Psoas muscle (tissue), 8 donors: Measurements from ENCODE around the gene CAST. TPM values are rescaled to one million over a fixed set of nuclear protein-coding genes. Genes with fewer than 3 reads are reported as not detected.

ENCODE experiments used
- ATAC-seq, 4 donors: fragments of 200-7000 bp; cut with Tn5 transposase; one replicate each; pipeline ENCODE4 v1.9.1; 2020; ENCODE audit warnings: moderate library complexity in 3 of 4, mild to moderate bottlenecking in 2 of 4
- DNase-seq, 2 donors: peaks; one replicate each; pipeline ENCODE4 v3.0.0-alpha.2; 2020
- H3K27ac ChIP-seq: fragments of 200-600 bp; one replicate; pipeline ENCODE4 v1.8.0; 2022
- H3K27me3 ChIP-seq, 3 donors: fragments of 200-600 bp in 1 of 3; one replicate each; pipeline versions ENCODE4 v1.6.1 to v1.8.0; 2013 to 2022; ENCODE audit warnings: low read length in 2 of 3, mild to moderate bottlenecking in 2 of 3, moderate library complexity in 1 of 3; ENCODE audit not compliant: insufficient read depth in 3 of 3
- H3K36me3 ChIP-seq, 2 donors: fragments of 200-600 bp in 1 of 2; one replicate each; pipeline versions ENCODE4 v1.6.1 to v1.8.0; 2013 to 2022; ENCODE audit warnings: low read depth in 1 of 2, mild to moderate bottlenecking in 1 of 2, moderate library complexity in 1 of 2; ENCODE audit not compliant: insufficient read depth in 1 of 2
- H3K4me1 ChIP-seq: fragments of 200-600 bp; one replicate; pipeline ENCODE4 v1.8.0; 2022
- H3K4me3 ChIP-seq: fragments of 200-600 bp; one replicate; pipeline ENCODE4 v1.8.0; 2022; ENCODE audit warnings: mild to moderate bottlenecking
- H3K9me3 ChIP-seq: fragments of 200-600 bp; one replicate; pipeline ENCODE4 v1.8.0; 2022
- WGBS, 3 donors: extraction: QIAGEN DNeasy Blood & Tissue Kit; methylation state at CpG; one replicate each; pipeline versions ENCODE4 v1.1.6 to v1.1.7; 2013; 5-methylcytosine and 5-hydroxymethylcytosine counted together
- intact Hi-C, 2 donors: fragments of 100-400 bp; cut with DNase I; formaldehyde crosslinking; loops; one replicate each; pipeline versions ENCODE4 v1.11.0 to v1.14.2; 2022
- polyA plus RNA-seq, 3 donors: library from polyadenylated mRNA; stranded (reverse); fragments of 200-250 nt; gene quantifications; one replicate each; pipeline ENCODE4 v1.2.3, GENCODE V29; 2013
- total RNA-seq, 4 donors: library from RNA; stranded (reverse); fragmentation: NEBNext Ultra II Directional in 2 of 4; extraction: Animal tissue kit (Norgen Biotek cat#: 25700) in 2 of 4; gene quantifications; one replicate each; pipeline versions ENCODE4 v1.2.1 to v1.2.4, GENCODE V29; 2021 to 2023
- TF ChIP-seq, protein P1 (sequence below): fragments of 200-600 bp; IDR thresholded peaks from one replicate; pipeline ENCODE4 v1.8.0; 2022; ENCODE audit warnings: antibody characterized with exemption
- donor health status: healthy with polysubstance abuse.
- donor health status: DM: no; HTN: no; CAD: no; lungs with moderate emphysema.
- donor health status: Bipolar disorder and iron deficiency.
- donor health status: healthy.
- donor health status: DM: yes; HTN: yes; CAD: no.
- donor health status: DM: no; HTN: no; CAD: no.
- donor health status: DM: no; HTN: no; CAD: no.
- donor health status: DM: yes; HTN: yes; CAD: no.

Gene CAST
- total and polyA plus RNA-seq, 7 donors = 193 to 447 (median 312) TPM

DNA sequence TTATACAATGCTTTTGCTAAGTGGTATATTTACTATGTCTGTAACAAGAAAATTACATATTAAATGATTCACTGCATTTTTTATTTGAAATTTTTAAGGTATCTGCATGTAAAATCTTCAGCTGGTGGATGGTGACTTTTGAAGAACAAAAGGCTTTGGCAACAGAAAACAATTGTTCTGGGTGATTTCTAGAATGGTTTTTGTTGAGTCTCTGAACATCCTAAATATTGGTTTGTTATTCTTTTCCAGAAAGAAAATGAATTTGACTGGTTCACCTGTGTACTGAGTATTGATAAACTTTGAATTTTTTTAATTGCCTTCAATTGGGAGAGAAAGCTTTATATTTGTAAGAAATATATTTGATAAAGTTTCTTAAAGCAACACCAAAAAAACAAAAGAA lies 110.4 kb downstream of the CAST start:
- DNase-seq = no peak

GRCh38 chr5:96775050-96775449 lies 112.9 kb downstream of the CAST start:
- 81 to 91% (median 87%) methylated on average over 2 of the region's 2 CpGs for WGBS, 3 donors
- no peak overlapping the region for H3K27ac ChIP-seq
- intact Hi-C loops = loop anchor here in 1 of 2 donors (10.0 kb wide), 2 partner anchors 400 to 1260 kb away; no protein-coding TSS in a partner anchor

More for the DNA sequence above, 110.4 kb downstream of the CAST start:
- no peaks in the 10 kb centered on the region for H3K4me1 ChIP-seq
- intact Hi-C loops = loop anchor here (5.0 to 10.0 kb wide), 3 partner anchors 402 to 1258 kb away; no protein-coding TSS in a partner anchor
- no peaks in the 10 kb centered on the region for H3K27me3 ChIP-seq
- H3K4me3 ChIP-seq = no peak overlapping the region
- TF ChIP-seq, protein P1, sequence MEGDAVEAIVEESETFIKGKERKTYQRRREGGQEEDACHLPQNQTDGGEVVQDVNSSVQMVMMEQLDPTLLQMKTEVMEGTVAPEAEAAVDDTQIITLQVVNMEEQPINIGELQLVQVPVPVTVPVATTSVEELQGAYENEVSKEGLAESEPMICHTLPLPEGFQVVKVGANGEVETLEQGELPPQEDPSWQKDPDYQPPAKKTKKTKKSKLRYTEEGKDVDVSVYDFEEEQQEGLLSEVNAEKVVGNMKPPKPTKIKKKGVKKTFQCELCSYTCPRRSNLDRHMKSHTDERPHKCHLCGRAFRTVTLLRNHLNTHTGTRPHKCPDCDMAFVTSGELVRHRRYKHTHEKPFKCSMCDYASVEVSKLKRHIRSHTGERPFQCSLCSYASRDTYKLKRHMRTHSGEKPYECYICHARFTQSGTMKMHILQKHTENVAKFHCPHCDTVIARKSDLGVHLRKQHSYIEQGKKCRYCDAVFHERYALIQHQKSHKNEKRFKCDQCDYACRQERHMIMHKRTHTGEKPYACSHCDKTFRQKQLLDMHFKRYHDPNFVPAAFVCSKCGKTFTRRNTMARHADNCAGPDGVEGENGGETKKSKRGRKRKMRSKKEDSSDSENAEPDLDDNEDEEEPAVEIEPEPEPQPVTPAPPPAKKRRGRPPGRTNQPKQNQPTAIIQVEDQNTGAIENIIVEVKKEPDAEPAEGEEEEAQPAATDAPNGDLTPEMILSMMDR = no peak
- H3K27ac ChIP-seq = no peak overlapping the region
- no peaks in the 10 kb centered on the region for H3K9me3 ChIP-seq
- H3K36me3 ChIP-seq = peaks cover 20 to 100% of the 10 kb centered on the region in 2 donors
- ATAC-seq = no peak

GRCh38 chr5:96775689-96776088 lies 113.5 kb downstream of the CAST start:
- intact Hi-C loops = loop anchor here in 1 of 2 donors (10.0 kb wide), 2 partner anchors 399 to 1261 kb away; no protein-coding TSS in a partner anchor
- H3K27ac ChIP-seq = no peak overlapping the region
- 92 to 96% (median 92%) methylated on average over 11 of the region's 11 CpGs for WGBS, 3 donors

More at GRCh38 chr5:96775050-96775449, 112.9 kb downstream of the CAST start:
- TF ChIP-seq, protein P1 = no peak
- H3K9me3 ChIP-seq = no peaks in the 10 kb centered on the region
- DNase-seq (no peak), ATAC-seq (no peak)
- H3K27me3 ChIP-seq = no peaks in the 10 kb centered on the region
- no peaks in the 10 kb centered on the region for H3K4me1 ChIP-seq
- H3K36me3 ChIP-seq = peaks cover 17 to 100% of the 10 kb centered on the region in 2 donors
- no peak overlapping the region for H3K4me3 ChIP-seq

DNA sequence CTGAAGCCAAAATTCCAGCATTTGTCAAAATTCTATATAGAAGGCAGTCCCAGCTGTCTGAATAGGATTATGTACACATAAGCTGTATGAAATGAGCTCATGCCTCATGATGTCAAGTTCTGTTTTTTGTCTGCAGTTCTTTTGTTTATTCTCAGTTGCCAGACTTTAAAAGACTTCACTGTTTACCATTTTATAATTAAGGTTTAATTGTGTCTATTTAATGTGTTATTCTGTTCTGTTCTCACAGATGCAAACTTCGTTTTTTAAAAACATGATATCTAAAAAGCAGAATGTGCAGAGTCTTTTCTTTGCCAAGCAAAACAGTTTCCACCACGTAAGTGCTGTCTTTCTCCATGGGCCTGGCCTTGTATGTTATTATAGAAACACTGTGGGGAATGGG lies 114.4 kb downstream of the CAST start:
- Histone ChIP-seq H3K4me3 (no peak overlapping the region), H3K36me3 (peaks cover 11 to 100% of the 10 kb centered on the region in 2 donors), H3K27ac (no peak overlapping the region), H3K27me3 (no peaks in the 10 kb centered on the region), H3K9me3 (no peaks in the 10 kb centered on the region), H3K4me1 (peaks cover 6% of the 10 kb centered on the region)
- no peak for ATAC-seq
- intact Hi-C loops = loop anchor here in 1 of 2 donors (10.0 kb wide), 2 partner anchors 398 to 1262 kb away; no protein-coding TSS in a partner anchor
- no peak for DNase-seq
- TF ChIP-seq, protein P1 = no peak
- 73 to 78% (median 75%) methylated on average over 2 of the region's 2 CpGs for WGBS, 3 donors

More at GRCh38 chr5:96775689-96776088, 113.5 kb downstream of the CAST start:
- H3K36me3 ChIP-seq = peaks cover 17 to 100% of the 10 kb centered on the region in 2 donors
- peak in 2 of 4 donors; percentile 7 to 26 for ATAC-seq
- peaks cover 2% of the 10 kb centered on the region for H3K4me1 ChIP-seq
- H3K27me3 ChIP-seq = no peaks in the 10 kb centered on the region
- TF ChIP-seq, protein P1 = no peak
- no peaks in the 10 kb centered on the region for H3K9me3 ChIP-seq
- no peak overlapping the region for H3K4me3 ChIP-seq
- no peak for DNase-seq
